ENCODE results near the gene TMEM63A.

DNA sequence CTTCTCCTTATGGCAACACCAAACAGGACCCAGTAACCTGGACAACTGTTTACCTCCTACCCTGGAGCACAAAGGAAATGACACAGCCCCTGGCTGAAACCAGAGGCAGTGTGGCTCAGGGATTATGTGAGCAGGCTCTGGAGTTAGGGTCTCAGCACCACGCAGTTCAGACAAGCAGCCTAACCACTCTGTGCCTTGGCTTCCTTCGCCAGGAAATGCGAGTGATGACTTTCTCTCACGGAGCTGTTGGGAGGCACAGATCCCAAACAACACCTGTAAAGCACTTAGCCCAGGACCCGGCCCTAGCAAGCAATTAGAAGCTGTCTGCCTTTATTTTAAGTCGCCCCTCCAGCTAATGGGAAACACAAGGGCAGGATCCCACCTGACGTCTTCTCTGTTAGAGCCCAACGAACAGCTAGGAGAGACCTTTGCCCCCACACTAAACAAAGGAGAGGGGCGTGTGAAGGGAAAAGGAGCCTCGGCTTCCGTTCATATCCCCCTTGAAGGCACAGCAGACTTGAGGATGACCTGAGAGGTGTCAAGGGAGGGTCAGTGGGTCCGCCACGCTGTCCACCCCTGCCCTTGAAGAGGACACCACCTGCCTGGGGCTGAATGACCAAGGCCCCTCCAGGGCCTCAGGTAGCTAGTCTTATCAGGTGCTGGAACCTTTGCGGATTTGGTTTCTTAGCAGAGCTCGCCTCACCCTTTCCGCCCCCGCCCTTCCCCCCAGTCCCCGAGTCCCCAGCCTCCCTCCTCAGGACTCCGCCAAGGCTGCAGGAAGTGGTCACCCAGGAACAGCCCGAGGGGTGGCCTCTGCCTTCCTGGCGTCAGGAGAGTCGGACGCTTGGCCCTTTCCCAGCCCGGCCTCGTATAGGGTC lies 860 bp downstream of the TMEM63A start:
- no peak for TF ChIP-seq EP300 (IDR thresholded peaks at IDR 0.05)
- TF ChIP-seq, protein P1, sequence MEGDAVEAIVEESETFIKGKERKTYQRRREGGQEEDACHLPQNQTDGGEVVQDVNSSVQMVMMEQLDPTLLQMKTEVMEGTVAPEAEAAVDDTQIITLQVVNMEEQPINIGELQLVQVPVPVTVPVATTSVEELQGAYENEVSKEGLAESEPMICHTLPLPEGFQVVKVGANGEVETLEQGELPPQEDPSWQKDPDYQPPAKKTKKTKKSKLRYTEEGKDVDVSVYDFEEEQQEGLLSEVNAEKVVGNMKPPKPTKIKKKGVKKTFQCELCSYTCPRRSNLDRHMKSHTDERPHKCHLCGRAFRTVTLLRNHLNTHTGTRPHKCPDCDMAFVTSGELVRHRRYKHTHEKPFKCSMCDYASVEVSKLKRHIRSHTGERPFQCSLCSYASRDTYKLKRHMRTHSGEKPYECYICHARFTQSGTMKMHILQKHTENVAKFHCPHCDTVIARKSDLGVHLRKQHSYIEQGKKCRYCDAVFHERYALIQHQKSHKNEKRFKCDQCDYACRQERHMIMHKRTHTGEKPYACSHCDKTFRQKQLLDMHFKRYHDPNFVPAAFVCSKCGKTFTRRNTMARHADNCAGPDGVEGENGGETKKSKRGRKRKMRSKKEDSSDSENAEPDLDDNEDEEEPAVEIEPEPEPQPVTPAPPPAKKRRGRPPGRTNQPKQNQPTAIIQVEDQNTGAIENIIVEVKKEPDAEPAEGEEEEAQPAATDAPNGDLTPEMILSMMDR (IDR thresholded peaks at IDR 0.05) = no peak
- no peak for TF ChIP-seq POLR2AphosphoS5 (IDR thresholded peaks at IDR 0.05)
